ENCODE data around the gene TBC1D5.

- no peak for TF ChIP-seq JUN (IDR thresholded peaks at IDR 0.05)
- TF ChIP-seq CHD2 (IDR thresholded peaks at IDR 0.05; ENCODE audit: low read length, partially characterized antibody), result no peak
- TF ChIP-seq POLR2A (IDR thresholded peaks at IDR 0.05; ENCODE audit: low read length), result no peak
- TF ChIP-seq HDAC2 (IDR thresholded peaks at IDR 0.05), result no peak
- no peak for TF ChIP-seq CTCF (IDR thresholded peaks at IDR 0.05)
- no peak for TF ChIP-seq RAD21 (conservative IDR thresholded peaks at IDR 0.05 in 1 of 2, IDR thresholded peaks at IDR 0.05 in 1 of 2)
- no peak for TF ChIP-seq EHF (CRISPR knock-in tag; IDR thresholded peaks at IDR 0.05)
- no peak for TF ChIP-seq MAZ (IDR thresholded peaks at IDR 0.05; ENCODE audit: borderline replicate concordance, low read depth, low read length)
- TF ChIP-seq MYC (IDR thresholded peaks at IDR 0.05; ENCODE audit: borderline replicate concordance, low read length), result no peak
- TF ChIP-seq MAFK (IDR thresholded peaks at IDR 0.05; ENCODE audit: partially characterized antibody), result no peak
Measured at GRCh38 chr3:17320266-17320665, 422.2 kb downstream of the TBC1D5 start.

Data from A549 (cell line).